Heart left ventricle (tissue), 16 donors: ENCODE data around the gene TMEFF2. TPM values are rescaled to one million over a fixed set of nuclear protein-coding genes. Genes with fewer than 3 reads are reported as not detected.

Source experiments
- ATAC-seq, 4 donors: fragments of 200-7000 bp; cut with Tn5 transposase; one replicate each; pipeline ENCODE4 v1.9.1; 2020 to 2022; ENCODE audit warnings: moderate library complexity in 4 of 4, mild to moderate bottlenecking in 3 of 4, moderate number of reproducible peaks in 1 of 4
- DNase-seq, 5 donors: peaks; one replicate each; pipeline ENCODE4 v3.0.0-alpha.2; 2020
- H3K27ac ChIP-seq, 12 donors: fragments of 200-600 bp; sonication (generic) in 4 of 12; one replicate each; pipeline versions ENCODE4 v1.5.0 to v1.8.0; 2016 to 2022; ENCODE audit warnings: mild to moderate bottlenecking in 2 of 12
- H3K27me3 ChIP-seq, 9 donors: fragments of 200-600 bp; sonication (generic) in 2 of 9; one replicate each; pipeline versions ENCODE4 v1.5.1 to v1.8.0; 2016 to 2022; ENCODE audit warnings: mild to moderate bottlenecking in 3 of 9
- H3K36me3 ChIP-seq, 9 donors: fragments of 200-600 bp; sonication (generic) in 2 of 9; one replicate each; pipeline versions ENCODE4 v1.5.0 to v1.8.0; 2018 to 2022; ENCODE audit warnings: mild to moderate bottlenecking in 2 of 9
- H3K4me1 ChIP-seq, 12 donors: fragments of 200-600 bp; sonication (generic) in 4 of 12; one replicate each; pipeline versions ENCODE4 v1.5.0 to v1.8.0; 2016 to 2022; ENCODE audit warnings: mild to moderate bottlenecking in 3 of 12
- H3K4me3 ChIP-seq, 12 donors: fragments of 200-600 bp; sonication (generic) in 4 of 12; one replicate each; pipeline versions ENCODE4 v1.5.0 to v1.8.0; 2017 to 2022; ENCODE audit warnings: mild to moderate bottlenecking in 9 of 12, moderate library complexity in 4 of 12
- H3K9me3 ChIP-seq, 12 donors: fragments of 200-600 bp; sonication (generic) in 4 of 12; one replicate each; pipeline versions ENCODE4 v1.5.0 to v1.8.0; 2016 to 2022; ENCODE audit warnings: mild to moderate bottlenecking in 1 of 12
- CTCF ChIP-seq, 12 donors: fragments of 200-600 bp; sonication (generic) in 4 of 12; IDR thresholded peaks; one replicate each; pipeline versions ENCODE4 v1.5.0 to v1.8.0; 2018 to 2022; ENCODE audit warnings: antibody characterized with exemption in 12 of 12, mild to moderate bottlenecking in 5 of 12
- POLR2A ChIP-seq, 2 donors: fragments of 450-650 bp; IDR thresholded peaks; one replicate each; pipeline ENCODE4 v1.6.1; 2017; ENCODE audit warnings: antibody characterized with exemption in 2 of 2, mild to moderate bottlenecking in 2 of 2, moderate library complexity in 2 of 2
- whole genome bisulfite sequencing, 4 donors: extraction: QIAGEN DNeasy Blood & Tissue Kit in 2 of 4; methylation state at CpG; one replicate each; pipeline versions ENCODE4 v1.1.5 to v1.1.7; 2013 to 2018; 5-methylcytosine and 5-hydroxymethylcytosine counted together
- intact Hi-C, 10 donors: fragments of 100-400 bp; cut with DNase I; formaldehyde crosslinking; loops; one replicate each; pipeline versions ENCODE4 v1.11.1 to v1.14.2; 2022
- long read RNA-seq, 3 donors: library from polyadenylated mRNA; unstranded; transcript quantifications; one replicate each; pipeline ENCODE4 v2.0.0, GENCODE V29; 2020 to 2021
- polyA plus RNA-seq, 2 donors: library from polyadenylated mRNA; stranded (reverse); fragments of 200-250 nt; gene quantifications; one replicate each; pipeline ENCODE4 v1.2.3, GENCODE V29; 2013
- total RNA-seq, 9 donors: library from RNA; depleted of rRNA in 2 of 9; stranded (reverse); fragments of >200 nt in 2 of 9; fragmentation: NEBNext Ultra II Directional in 3 of 9; extraction: Animal tissue kit (Norgen Biotek cat#: 25700) in 3 of 9; gene quantifications; one replicate each; pipeline versions ENCODE4 v1.1.0 to v1.2.4, GENCODE V29; 2016 to 2023
- donor health status: ischemic (EF 13 %, LVEDD 7.1; RV severe dilation, severe dysfunction).
- donor health status: healthy with polysubstance abuse.
- donor health status: DM: no; HTN: yes; CAD: no.
- donor health status: DM: no; HTN: no; CAD: no.
- donor health status: ischemic (EF 25% LVEDD 6.9; RV normal size, moderate dysfunction).
- donor health status: ischemic (EF 25% LVEDD 5.7; RV mildly dilated, moderate dysfunction).
- donor health status: healthy.
- donor health status: DM: yes; HTN: yes; CAD: no.
- donor health status: ischemic (EF 35%, LVEDD 5.7; RV mildly dilated, moderate dysfunction).
- donor health status: nonischemic (EF 11% LVEDD 7.7; RV severe dilation, severe dysfunction).
- donor health status: DM: yes; HTN: yes; CAD: no.
- donor health status: PGD.
- donor health status: ischemic (EF 29% LVEDD 5.4; RV normal size, mild dysfunction).
- donor health status: nonischemic (EF 23%, LVEDD 6.1; RV moderate dilation, normal function).

The TMEFF2 gene
- under 1 TPM in 3 of 9 donors, not detected in 6; 0.11 to 0.44 (median 0.35) TPM for total RNA-seq
- polyA plus RNA-seq = under 1 TPM in 1 of 2 donors, not detected in 1; 0.08 TPM
- long read RNA-seq, donor 1, partial matches to known transcripts = 0 of 2 reads
- long read RNA-seq, donor 1, other reads (novel, unspliced or antisense) = 1 of 2 reads
- long read RNA-seq, donor 2, partial matches to known transcripts = 0 of 2 reads
- long read RNA-seq, donor 2, other reads (novel, unspliced or antisense) = 2 of 2 reads
- long read RNA-seq, donor 3, partial matches to known transcripts = 0 of 4 reads
- long read RNA-seq, donor 3, other reads (novel, unspliced or antisense) = 4 of 4 reads

- 1 to 2% (median 1%) methylated on average over 59 to 64 of the region's 64 CpGs for WGBS, 4 donors
Measured at GRCh38 chr2:192194866-192195547, at the start of gene TMEFF2. TMEFF2 (minus strand) TSS chr2:192194933; CDS start chr2:192194524, 409 bp downstream.

GRCh38 chr2:192243488-192243887, 48.8 kb upstream of the TMEFF2 start:
- DNase-seq (no peak), ATAC-seq (no peak)
- Histone ChIP-seq H3K4me3 (no peak overlapping the region), H3K27ac (no peak overlapping the region), H3K27me3 (no peaks in the 10 kb centered on the region), H3K4me1 (no peaks in the 10 kb centered on the region), H3K36me3 (no peaks in the 10 kb centered on the region), H3K9me3 (no peaks in the 10 kb centered on the region)
- 64 to 82% (median 68%) methylated on average over 2 of the region's 2 CpGs for WGBS, 4 donors
- intact Hi-C loops = no loop called here
- no peak for TF ChIP-seq POLR2A (IDR thresholded peaks at IDR 0.05)
- no peak for TF ChIP-seq CTCF (IDR thresholded peaks at IDR 0.05)

More at GRCh38 chr2:192194866-192195547, at the start of gene TMEFF2:
- Histone ChIP-seq H3K4me1 (peaks cover 3 to 29% (median 23%) of the 10 kb centered on the region in 12 donors), H3K27me3 (peaks cover 39 to 99% (median 74%) of the 10 kb centered on the region in 9 donors), H3K9me3 (no peaks in the 10 kb centered on the region), H3K27ac (no peak within 1 kb of the TSS), H3K36me3 (no peaks in the 10 kb centered on the region), H3K4me3 (peak within 1 kb of the TSS; percentile 15 to 57 (median 48))
- intact Hi-C loops = no loop called here
- peak; percentile 61 to 94 (median 74) for ATAC-seq
- peak; percentile 36 to 82 (median 61) for DNase-seq
- TF ChIP-seq POLR2A (IDR thresholded peaks at IDR 0.05) = no peak
- TF ChIP-seq CTCF (IDR thresholded peaks at IDR 0.05) = peak in 1 of 12 donors; percentile 9

- Histone ChIP-seq H3K27me3 (no peaks in the 10 kb centered on the region), H3K27ac (no peak overlapping the region), H3K9me3 (no peaks in the 10 kb centered on the region), H3K4me1 (no peaks in the 10 kb centered on the region), H3K4me3 (no peak overlapping the region), H3K36me3 (no peaks in the 10 kb centered on the region)
- 68 to 84% (median 70%) methylated on average over 4 of the region's 4 CpGs for WGBS, 4 donors
- intact Hi-C loops = no loop called here
- DNase-seq (no peak), ATAC-seq (no peak)
- TF ChIP-seq CTCF (IDR thresholded peaks at IDR 0.05) (no peak), POLR2A (IDR thresholded peaks at IDR 0.05) (no peak)
Measured at GRCh38 chr2:192236136-192236535, 41.4 kb upstream of the TMEFF2 start.

GRCh38 chr2:192230889-192231453, 36.2 kb upstream of the TMEFF2 start:
- Histone ChIP-seq H3K27me3 (peaks cover 0 to under 1% (median 0%) of the 10 kb centered on the region in 9 donors), H3K36me3 (no peaks in the 10 kb centered on the region), H3K4me1 (no peaks in the 10 kb centered on the region), H3K27ac (no peak overlapping the region), H3K4me3 (no peak overlapping the region), H3K9me3 (no peaks in the 10 kb centered on the region)
- DNase-seq = no peak
- intact Hi-C loops = no loop called here
- TF ChIP-seq POLR2A (IDR thresholded peaks at IDR 0.05) (no peak), CTCF (IDR thresholded peaks at IDR 0.05) (no peak)
- no peak for ATAC-seq
- WGBS, 4 donors = 77 to 82% (median 81%) methylated on average over 6 of the region's 6 CpGs
